HS-5 (cell line): Measurements from ENCODE around the gene SCN8A.

Experiments used
- DNase-seq: peaks from one replicate; pipeline ENCODE4 v3.0.0-alpha.2; 2012; ENCODE audit warnings: low read depth

The SCN8A gene

GRCh38 chr12:51717326-51717925, 126.4 kb downstream of the SCN8A start:
- no peak for DNase-seq

GRCh38 chr12:51721282-51721940, 130.4 kb downstream of the SCN8A start:
- DNase-seq: no peak

- DNase-seq: no peak
Observed at GRCh38 chr12:51722431-51722830, 131.4 kb downstream of the SCN8A start.

- DNase-seq: no peak
Observed at GRCh38 chr12:51726161-51726560, 135.1 kb downstream of the SCN8A start.

DNA sequence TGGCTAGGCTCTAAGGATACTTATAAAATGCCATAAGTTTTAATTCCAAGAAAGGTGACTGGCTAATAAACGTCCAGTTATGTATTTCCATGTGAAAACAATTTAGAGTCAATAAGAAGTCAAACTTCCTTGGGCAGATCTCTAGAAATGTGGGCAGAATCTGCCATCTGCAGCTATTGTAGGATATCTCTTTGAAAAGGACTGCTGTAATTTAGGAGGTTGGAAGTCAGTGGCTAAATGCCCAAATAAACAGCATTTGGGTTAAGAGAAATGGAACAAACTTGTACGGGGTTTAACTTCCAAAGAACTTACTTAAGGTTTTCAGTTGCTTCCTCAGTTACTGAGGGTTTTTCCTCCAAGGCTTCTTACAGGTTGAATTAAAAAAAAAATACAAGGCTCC, 135.9 kb downstream of the SCN8A start:
- DNase-seq: no peak

- DNase-seq: no peak
Observed at GRCh38 chr12:51729331-51729730, 138.3 kb downstream of the SCN8A start.

DNA sequence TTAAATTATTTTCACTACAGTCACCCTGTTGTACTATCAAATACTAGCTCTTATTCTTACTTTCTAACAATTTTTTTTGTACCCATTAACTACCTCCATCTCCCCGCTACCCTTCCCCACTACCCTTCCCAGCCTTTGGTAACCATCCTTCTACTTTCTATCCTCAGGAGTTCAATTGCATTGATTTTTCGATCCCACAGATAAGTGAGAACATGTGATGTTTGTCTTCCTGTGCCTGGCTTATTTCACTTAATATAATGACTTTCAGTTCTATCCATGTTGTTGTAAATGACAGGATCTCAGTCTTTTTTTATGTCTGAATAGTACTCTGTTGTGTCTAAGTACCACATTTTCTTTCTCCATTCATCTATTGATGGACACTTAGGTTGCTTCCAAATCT, 139.7 kb downstream of the SCN8A start:
- no peak for DNase-seq

DNA sequence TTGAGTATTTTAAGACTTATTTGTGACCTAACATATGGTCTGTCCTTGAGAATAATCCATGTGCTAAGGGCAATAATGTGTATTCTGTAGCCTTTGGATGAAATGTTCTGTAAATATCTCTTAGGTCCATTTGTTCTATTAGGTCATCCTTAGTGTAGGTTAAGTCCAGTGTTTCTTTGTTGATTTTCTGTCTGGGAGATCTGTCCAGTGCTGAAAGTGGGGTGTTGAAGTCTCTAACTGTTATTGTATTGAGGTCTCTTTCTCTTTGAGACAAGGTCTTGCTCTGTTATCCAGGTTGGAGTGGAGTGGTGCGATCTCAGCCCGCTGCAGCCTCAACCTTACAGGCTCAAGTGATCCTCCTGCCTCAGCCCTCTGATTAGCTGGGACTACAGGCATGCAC, 149.5 kb downstream of the SCN8A start:
- DNase-seq: no peak

GRCh38 chr12:51744235-51744634, 153.2 kb downstream of the SCN8A start:
- no peak for DNase-seq

GRCh38 chr12:51744957-51745356, 153.9 kb downstream of the SCN8A start:
- DNase-seq: no peak

- no peak for DNase-seq
Observed at GRCh38 chr12:51746416-51746815, 155.4 kb downstream of the SCN8A start.

DNA sequence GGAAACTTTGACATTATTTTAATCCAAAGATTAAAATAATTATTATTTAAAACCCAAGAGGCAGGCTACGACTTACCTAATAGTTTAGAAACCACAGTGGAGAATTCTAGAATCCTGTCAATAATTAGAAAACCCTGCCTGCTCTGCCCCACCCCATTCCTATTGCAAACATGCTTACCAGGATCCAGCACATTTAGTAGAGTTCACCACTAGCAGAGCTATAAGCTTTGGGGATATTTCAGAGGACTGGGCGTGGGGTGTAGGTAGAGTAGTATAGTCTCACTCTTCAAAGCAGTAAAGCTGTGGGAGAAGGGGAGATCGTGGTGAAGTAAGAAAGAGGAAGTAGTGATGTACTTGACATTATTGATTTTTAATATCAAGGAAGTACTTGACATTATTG, 157.2 kb downstream of the SCN8A start:
- no peak for DNase-seq

DNA sequence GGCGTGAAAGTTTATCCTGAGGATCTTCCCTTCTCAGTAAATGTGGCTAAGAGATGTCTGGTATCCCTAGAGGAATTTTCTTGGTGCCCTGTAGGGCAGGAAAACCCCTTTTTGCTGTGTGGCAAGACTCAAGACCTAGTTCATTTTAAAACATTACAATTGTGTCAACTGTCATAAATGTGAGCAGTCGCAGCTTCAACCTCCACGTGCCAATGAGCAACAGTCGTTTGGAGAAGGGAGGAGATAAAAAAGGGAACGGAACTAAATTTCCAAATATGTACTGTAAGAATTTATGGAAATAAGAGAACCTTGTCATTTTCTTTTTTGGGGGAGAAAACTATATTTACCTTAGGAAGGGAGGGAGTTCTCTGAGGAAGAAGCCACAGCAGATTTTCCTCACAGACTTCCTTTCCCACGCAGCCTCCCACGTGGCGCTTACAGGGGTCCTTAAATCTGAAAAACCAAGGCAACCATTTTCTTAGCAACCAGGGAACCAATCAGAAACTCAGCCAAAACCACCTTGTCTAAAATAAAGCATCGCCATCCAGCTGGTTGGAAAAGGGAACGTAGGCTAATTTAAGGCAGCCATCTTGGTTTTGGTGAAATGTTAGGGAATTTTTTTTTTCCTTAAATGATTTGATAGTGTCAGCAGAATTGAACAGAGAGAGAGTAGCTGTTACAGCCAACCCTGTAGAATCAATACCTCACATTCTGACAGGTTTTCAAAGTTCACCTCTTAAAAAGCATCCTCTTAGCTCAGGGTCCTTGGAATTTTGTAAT, 158.4 kb downstream of the SCN8A start:
- DNase-seq: no peak

- no peak for DNase-seq
Observed at GRCh38 chr12:51749986-51750317, 158.9 kb downstream of the SCN8A start.

- no peak for DNase-seq
Observed at GRCh38 chr12:51751661-51752060, 160.6 kb downstream of the SCN8A start.

- DNase-seq: no peak
Observed at GRCh38 chr12:51752234-51752889, 161.3 kb downstream of the SCN8A start.

DNA sequence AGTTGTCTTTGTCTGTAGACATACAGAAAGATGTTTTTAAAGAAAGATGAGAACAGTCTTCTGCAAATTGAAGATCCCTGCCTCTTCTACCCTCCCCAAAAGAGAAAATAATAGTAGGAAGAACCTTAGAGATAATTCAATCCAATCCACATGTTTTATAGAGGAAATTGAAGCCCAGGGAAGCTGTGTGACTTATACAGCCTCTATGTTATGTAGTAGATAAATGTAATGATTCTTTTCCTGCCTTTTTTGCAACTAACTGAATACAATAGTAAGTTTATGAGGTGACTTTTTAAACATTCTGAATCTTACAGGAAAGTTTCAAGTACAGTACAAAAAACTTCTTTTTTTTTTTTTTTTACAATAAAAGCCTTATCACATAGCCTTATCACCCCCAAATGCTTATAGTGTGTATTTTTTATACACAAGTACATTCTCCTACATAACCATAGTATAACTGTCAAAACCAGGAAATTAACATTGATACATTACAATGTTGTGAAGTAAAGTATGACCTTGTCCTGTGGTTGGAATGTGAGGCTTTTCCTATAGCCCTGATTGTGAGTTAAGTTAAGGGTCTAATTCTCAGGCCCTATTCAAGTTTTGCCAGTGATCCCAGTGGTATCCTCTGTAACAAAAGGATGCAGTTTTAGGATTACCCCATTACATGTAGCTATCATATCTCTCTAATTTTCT, 163.1 kb downstream of the SCN8A start:
- DNase-seq: no peak

GRCh38 chr12:51755251-51755650, 164.2 kb downstream of the SCN8A start:
- no peak for DNase-seq

DNA sequence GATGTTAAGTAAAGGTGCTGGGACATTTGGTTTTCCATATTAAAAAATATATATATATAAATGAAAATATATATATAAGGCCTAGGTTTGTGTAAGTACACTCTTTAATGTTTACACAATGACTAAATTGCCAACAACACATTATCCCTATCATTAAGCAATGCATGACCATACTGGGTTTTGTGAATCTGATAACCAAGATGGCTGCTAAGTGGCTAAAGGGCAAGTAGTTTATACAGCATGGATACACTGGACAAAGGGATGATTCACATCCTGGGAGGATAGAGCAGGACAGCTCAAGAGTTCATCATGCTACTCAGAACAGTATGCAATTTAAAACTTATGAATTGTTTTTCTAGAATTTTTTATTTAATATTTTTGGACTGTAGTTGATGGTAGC, 168.1 kb downstream of the SCN8A start:
- peak; percentile 19 for DNase-seq

DNA sequence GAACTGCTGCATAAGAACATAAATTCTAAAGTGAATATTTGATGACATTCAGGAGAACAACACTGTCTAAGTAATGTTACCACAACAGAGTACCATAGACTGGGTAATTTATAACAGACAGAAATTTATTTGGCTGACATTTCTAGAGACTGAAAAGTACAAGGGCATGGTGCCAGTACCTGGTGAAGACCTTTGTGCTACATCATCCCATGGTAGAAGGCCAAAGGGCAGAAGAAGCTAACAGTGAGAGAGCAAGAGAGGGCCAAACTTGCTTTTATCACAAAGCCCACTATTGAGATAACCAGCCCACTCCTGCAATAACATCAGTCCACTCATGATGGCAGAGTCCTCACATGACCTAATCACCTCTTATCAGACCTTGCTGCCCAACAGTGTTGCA, 168.7 kb downstream of the SCN8A start:
- DNase-seq: no peak

GRCh38 chr12:51760231-51760630, 169.2 kb downstream of the SCN8A start:
- no peak for DNase-seq

GRCh38 chr12:51763743-51764142, 172.7 kb downstream of the SCN8A start:
- no peak for DNase-seq
